Smooth muscle cell (in vitro differentiated cells): ENCODE measurements around the gene PRKG1. TPM values are rescaled to one million over a fixed set of nuclear protein-coding genes. Genes with fewer than 3 reads are reported as not detected.

ENCODE experiments used
- DNase-seq: peaks from one replicate; lab custom pipeline; 2025; ENCODE audit not compliant: unreplicated experiment; lab: John Stamatoyannopoulos, UW
- H2AFZ ChIP-seq: fragments of 200-600 bp; sonication (generic); 2 replicates; pipeline ENCODE4 v1.6.0; 2016; ENCODE audit warnings: antibody characterized with exemption, low read depth, mild to moderate bottlenecking
- H3F3A ChIP-seq: fragments of 200-600 bp; sonication (generic); 2 replicates; pipeline ENCODE4 v1.6.0; 2017; ENCODE audit warnings: antibody characterized with exemption, low read depth
- H3K27ac ChIP-seq: fragments of 200-600 bp; sonication (generic); 2 replicates; pipeline ENCODE4 v1.5.1; 2016; ENCODE audit warnings: low read depth, mild to moderate bottlenecking
- H3K27me3 ChIP-seq: fragments of 200-600 bp; sonication (generic); 2 replicates; pipeline ENCODE4 v1.6.1; 2016; ENCODE audit warnings: low read depth, mild to moderate bottlenecking
- H3K36me3 ChIP-seq: fragments of 200-600 bp; sonication (generic); 2 replicates; pipeline ENCODE4 v1.5.1; 2016; ENCODE audit warnings: low read depth
- H3K4me1 ChIP-seq: fragments of 200-600 bp; sonication (generic); 2 replicates; pipeline ENCODE4 v1.5.1; 2016; ENCODE audit warnings: low read depth
- H3K4me2 ChIP-seq: fragments of 200-600 bp; sonication (generic); 2 replicates; pipeline ENCODE4 v1.6.0; 2016; ENCODE audit warnings: mild to moderate bottlenecking
- H3K4me3 ChIP-seq: fragments of 200-600 bp; sonication (generic); 2 replicates; pipeline ENCODE4 v1.5.1; 2016; ENCODE audit warnings: mild to moderate bottlenecking
- H3K79me2 ChIP-seq: fragments of 200-600 bp; sonication (generic); 2 replicates; pipeline ENCODE4 v1.6.0; 2016; ENCODE audit warnings: low read depth, mild to moderate bottlenecking
- H3K9ac ChIP-seq: fragments of 200-600 bp; sonication (generic); 2 replicates; pipeline ENCODE4 v1.6.0; 2016; ENCODE audit warnings: low read depth
- H3K9me3 ChIP-seq: fragments of 200-600 bp; sonication (generic); replicated peaks from 2 replicates; pipeline ENCODE4 v1.5.1; 2016; ENCODE audit warnings: low read depth
- H4K20me1 ChIP-seq: fragments of 200-600 bp; sonication (generic); 2 replicates; pipeline ENCODE4 v1.6.0; 2016; ENCODE audit warnings: low read depth
- WGBS: methylation state at CpG from one replicate; pipeline ENCODE4 v1.1.7; 2016; ENCODE audit warnings: low lambda C conversion rate; 5-methylcytosine and 5-hydroxymethylcytosine counted together
- polyA plus RNA-seq: library from polyadenylated mRNA; unstranded; fragments of >200 nt; fragmentation: Nextera tagmentation; extraction: Ambion mirVana; gene quantifications from 2 replicates; pipeline ENCODE4 v1.2.1, GENCODE V29; 2016
- total RNA-seq: library from RNA; depleted of rRNA; stranded (reverse); fragments of >200 nt; gene quantifications from 2 replicates; pipeline ENCODE4 v1.2.3, GENCODE V29; 2014
- TF ChIP-seq, protein P1 (sequence below): fragments of 200-600 bp; sonication (generic); IDR thresholded peaks from 2 replicates; pipeline ENCODE4 v1.5.1; 2017; ENCODE audit warnings: borderline replicate concordance, mild to moderate bottlenecking, antibody characterized with exemption; ENCODE audit not compliant: insufficient read depth, poor library complexity, severe bottlenecking

Gene PRKG1
- total and polyA plus RNA-seq, 2 experiments from 2014 or later, result 7.2 to 13.4 TPM

GRCh38 chr10:51178634-51179033 lies 104.3 kb downstream of the PRKG1 start:
- Histone ChIP-seq H3K9ac (no peak overlapping the region), H2AFZ (no peak overlapping the region), H3F3A (no peaks in the 10 kb centered on the region), H3K27me3 (no peaks in the 10 kb centered on the region), H3K4me2 (no peak overlapping the region), H3K27ac (no peak overlapping the region), H3K79me2 (no peaks in the 10 kb centered on the region), H4K20me1 (no peaks in the 10 kb centered on the region), H3K36me3 (no peaks in the 10 kb centered on the region), H3K4me3 (no peak overlapping the region), H3K4me1 (no peaks in the 10 kb centered on the region), H3K9me3 (no peaks in the 10 kb centered on the region)
- TF ChIP-seq, protein P1, sequence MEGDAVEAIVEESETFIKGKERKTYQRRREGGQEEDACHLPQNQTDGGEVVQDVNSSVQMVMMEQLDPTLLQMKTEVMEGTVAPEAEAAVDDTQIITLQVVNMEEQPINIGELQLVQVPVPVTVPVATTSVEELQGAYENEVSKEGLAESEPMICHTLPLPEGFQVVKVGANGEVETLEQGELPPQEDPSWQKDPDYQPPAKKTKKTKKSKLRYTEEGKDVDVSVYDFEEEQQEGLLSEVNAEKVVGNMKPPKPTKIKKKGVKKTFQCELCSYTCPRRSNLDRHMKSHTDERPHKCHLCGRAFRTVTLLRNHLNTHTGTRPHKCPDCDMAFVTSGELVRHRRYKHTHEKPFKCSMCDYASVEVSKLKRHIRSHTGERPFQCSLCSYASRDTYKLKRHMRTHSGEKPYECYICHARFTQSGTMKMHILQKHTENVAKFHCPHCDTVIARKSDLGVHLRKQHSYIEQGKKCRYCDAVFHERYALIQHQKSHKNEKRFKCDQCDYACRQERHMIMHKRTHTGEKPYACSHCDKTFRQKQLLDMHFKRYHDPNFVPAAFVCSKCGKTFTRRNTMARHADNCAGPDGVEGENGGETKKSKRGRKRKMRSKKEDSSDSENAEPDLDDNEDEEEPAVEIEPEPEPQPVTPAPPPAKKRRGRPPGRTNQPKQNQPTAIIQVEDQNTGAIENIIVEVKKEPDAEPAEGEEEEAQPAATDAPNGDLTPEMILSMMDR, result no peak
- no peak for DNase-seq

DNA sequence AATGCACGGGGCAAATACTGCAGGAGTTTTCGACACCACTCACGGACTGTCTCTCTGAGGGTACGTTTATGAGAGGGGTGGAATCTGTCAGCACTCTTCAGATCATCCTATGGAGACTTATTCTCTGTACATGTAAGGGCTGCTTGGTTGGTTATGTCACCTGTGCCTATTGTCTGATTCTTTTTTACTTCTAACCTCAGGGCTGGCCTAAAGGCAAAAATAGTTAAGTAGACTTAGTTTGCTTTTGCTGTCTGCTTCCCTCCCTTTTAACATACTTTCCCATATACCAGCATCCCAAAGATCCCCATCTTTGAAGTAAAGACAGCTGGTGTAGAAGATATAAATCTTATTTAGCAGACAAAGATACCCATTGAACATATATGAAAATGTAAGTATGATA lies 105.9 kb downstream of the PRKG1 start:
- Histone ChIP-seq H4K20me1 (no peaks in the 10 kb centered on the region), H3K9ac (no peak overlapping the region), H3K4me1 (no peaks in the 10 kb centered on the region), H2AFZ (no peak overlapping the region), H3K79me2 (no peaks in the 10 kb centered on the region), H3K36me3 (no peaks in the 10 kb centered on the region), H3K27ac (no peak overlapping the region), H3K27me3 (no peaks in the 10 kb centered on the region), H3F3A (no peaks in the 10 kb centered on the region), H3K9me3 (no peaks in the 10 kb centered on the region), H3K4me3 (no peak overlapping the region), H3K4me2 (no peak overlapping the region)
- DNase-seq, result no peak
- TF ChIP-seq, protein P1, result no peak
- WGBS, result 84% methylated on average over 4 of the region's 4 CpGs

GRCh38 chr10:51183783-51184182 lies 109.5 kb downstream of the PRKG1 start:
- Histone ChIP-seq H2AFZ (no peak overlapping the region), H3K4me1 (no peaks in the 10 kb centered on the region), H3K9me3 (no peaks in the 10 kb centered on the region), H3K27me3 (no peaks in the 10 kb centered on the region), H3K4me3 (no peak overlapping the region), H3F3A (no peaks in the 10 kb centered on the region), H3K27ac (no peak overlapping the region), H3K9ac (no peak overlapping the region), H3K4me2 (no peak overlapping the region), H3K79me2 (no peaks in the 10 kb centered on the region), H3K36me3 (no peaks in the 10 kb centered on the region), H4K20me1 (no peaks in the 10 kb centered on the region)
- TF ChIP-seq, protein P1, result no peak
- no peak for DNase-seq

DNA sequence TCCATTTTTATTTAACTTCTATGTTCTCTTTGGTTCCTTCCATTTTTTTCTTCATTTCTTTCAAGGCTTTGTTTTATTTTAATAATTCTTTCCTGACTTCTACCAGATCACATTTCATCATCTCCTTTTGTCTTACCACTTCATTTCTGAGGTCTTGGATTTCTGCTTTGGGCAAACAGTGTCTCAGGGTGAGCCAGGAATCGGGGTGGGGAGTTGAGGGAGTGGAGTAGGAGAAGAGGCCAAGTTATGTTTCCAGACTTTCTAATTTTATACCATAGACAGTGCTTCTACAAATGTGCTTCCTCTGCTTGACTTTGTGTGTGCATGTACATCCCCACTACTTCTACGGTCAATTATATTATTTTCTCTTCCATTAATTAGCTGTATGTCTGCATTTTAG lies 112.1 kb downstream of the PRKG1 start:
- Histone ChIP-seq H3K4me2 (no peak overlapping the region), H3K4me1 (no peaks in the 10 kb centered on the region), H4K20me1 (no peaks in the 10 kb centered on the region), H3K27me3 (no peaks in the 10 kb centered on the region), H3K79me2 (no peaks in the 10 kb centered on the region), H3K27ac (no peak overlapping the region), H3K9ac (no peak overlapping the region), H3F3A (no peaks in the 10 kb centered on the region), H2AFZ (no peak overlapping the region), H3K36me3 (no peaks in the 10 kb centered on the region), H3K4me3 (no peak overlapping the region), H3K9me3 (no peaks in the 10 kb centered on the region)
- DNase-seq, result no peak
- TF ChIP-seq, protein P1, result no peak
- 94% methylated on average over 2 of the region's 2 CpGs for WGBS
